B cell (primary cell): ENCODE results near the gene ST3GAL3. TPM values are rescaled to one million over a fixed set of nuclear protein-coding genes. Genes with fewer than 3 reads are reported as not detected.
"Not testable (repeated sequence)": the region's sequence is repeated elsewhere in the genome, so short reads cannot be mapped to it uniquely, and the experiment has no call there.

Experiments
- ATAC-seq: fragments of 200-7000 bp; cut with Tn5 transposase; one replicate; pipeline ENCODE4 v1.10.0; 2021; ENCODE audit warnings: low read depth, mild to moderate bottlenecking, moderate number of reproducible peaks, moderate library complexity
- CTCF ChIA-PET: fragments of 350-600 bp; sonication (Branson Sonifier 250); formaldehyde crosslinking; loops from one replicate; lab custom pipeline; 2021; ENCODE audit warnings: antibody characterized with exemption, inconsistent platforms; lab: Charles Lee
- POLR2A ChIA-PET: fragments of 350-600 bp; sonication (Branson Sonifier 250); formaldehyde crosslinking; loops from one replicate; lab custom pipeline; 2021; ENCODE audit warnings: antibody characterized with exemption; lab: Charles Lee
- DNase-seq: peaks from one replicate; pipeline ENCODE4 v3.0.0; 2013
- H2AFZ ChIP-seq: 2 replicates; pipeline ENCODE4 v1.6.1; 2012; ENCODE audit warnings: mild to moderate bottlenecking, low read depth, low read length; ENCODE audit not compliant: insufficient read depth, poor library complexity, severe bottlenecking
- H3K27ac ChIP-seq, 2 donors: 1 replicate in 1 of 2; 2 replicates in 1 of 2; pipeline ENCODE4 v1.5.1; 2012 to 2013; ENCODE audit warnings: low read length in 2 of 2, mild to moderate bottlenecking in 2 of 2, moderate library complexity in 1 of 2
- H3K27me3 ChIP-seq, 4 experiments: fragments of 200-600 bp in 1 of 4; sonication (generic) in 1 of 4; replicated peaks in 1 of 4; 1 replicate in 2 of 4; 2 replicates in 2 of 4; pipeline versions ENCODE4 v1.6.1 to v1.7.0; 2013 to 2016; ENCODE audit warnings: low read length in 3 of 4, mild to moderate bottlenecking in 2 of 4, mixed read lengths in 1 of 4, moderate library complexity in 1 of 4; ENCODE audit not compliant: insufficient read depth in 4 of 4, control insufficient read depth in 3 of 4; ENCODE audit errors: control extremely low read depth in 1 of 4
- H3K36me3 ChIP-seq, 2 experiments: replicated peaks in 1 of 2; 1 replicate in 1 of 2; 2 replicates in 1 of 2; pipeline versions ENCODE4 v1.6.1 to v1.7.1; 2013; ENCODE audit warnings: low read length in 1 of 2; ENCODE audit not compliant: insufficient read depth in 2 of 2, control insufficient read depth in 1 of 2; ENCODE audit errors: control extremely low read depth in 1 of 2, extremely low read depth in 1 of 2
- H3K4me1 ChIP-seq, 2 donors: fragments of 200-600 bp in 1 of 2; sonication (generic) in 1 of 2; 1 replicate in 1 of 2; 2 replicates in 1 of 2; pipeline versions ENCODE4 v1.5.1 to v1.6.1; 2013 to 2017; ENCODE audit warnings: low read length in 2 of 2; ENCODE audit not compliant: control insufficient read depth in 2 of 2, insufficient read depth in 2 of 2
- H3K4me2 ChIP-seq: replicated peaks from 2 replicates; pipeline ENCODE3; 2012; ENCODE audit warnings: mild to moderate bottlenecking, low read depth, low read length; ENCODE audit not compliant: poor library complexity, severe bottlenecking
- H3K4me3 ChIP-seq, 5 experiments: fragments of 200-600 bp in 1 of 5; sonication (generic) in 1 of 5; 1 replicate in 3 of 5; 2 replicates in 2 of 5; pipeline versions ENCODE4 v1.5.1 to v1.7.0; 2011 to 2016; ENCODE audit warnings: low read length in 4 of 5, mild to moderate bottlenecking in 4 of 5, low read depth in 2 of 5, control low read depth in 1 of 5, moderate library complexity in 1 of 5; ENCODE audit not compliant: insufficient read depth in 1 of 5; ENCODE audit errors: control extremely low read depth in 1 of 5, extremely low read depth in 1 of 5
- H3K79me2 ChIP-seq: fragments of 200-600 bp; sonication (generic); one replicate; pipeline ENCODE4 v1.6.0; 2016; ENCODE audit warnings: low read length; ENCODE audit not compliant: control insufficient read depth, insufficient read depth
- H3K9ac ChIP-seq: fragments of 200-600 bp; sonication (generic); 2 replicates; pipeline ENCODE4 v1.6.1; 2017; ENCODE audit warnings: mild to moderate bottlenecking, low read length, moderate library complexity
- H3K9me3 ChIP-seq, 3 donors: one replicate each; pipeline versions ENCODE4 v1.6.1 to v1.7.1; 2013; ENCODE audit warnings: low read length in 2 of 3; ENCODE audit not compliant: control insufficient read depth in 2 of 3, insufficient read depth in 1 of 3; ENCODE audit errors: control extremely low read depth in 1 of 3
- H4K20me1 ChIP-seq: 2 replicates; pipeline ENCODE4 v1.6.0; 2012; ENCODE audit warnings: mild to moderate bottlenecking, low read length; ENCODE audit not compliant: insufficient read depth, control insufficient read depth, poor library complexity, severe bottlenecking
- H3K27ac Mint-ChIP-seq: one replicate; pipeline ENCODE4 v1.8.0; 2021; ENCODE audit warnings: mixed read lengths
- H3K27me3 Mint-ChIP-seq: one replicate; pipeline ENCODE4 v1.8.0; 2021; ENCODE audit warnings: mixed read lengths
- H3K4me1 Mint-ChIP-seq: one replicate; pipeline ENCODE4 v1.8.0; 2021; ENCODE audit warnings: mixed read lengths
- H3K4me3 Mint-ChIP-seq: one replicate; pipeline ENCODE4 v1.8.0; 2021; ENCODE audit warnings: mixed read lengths
- H3K9me3 Mint-ChIP-seq: one replicate; pipeline ENCODE4 v1.8.0; 2022; ENCODE audit warnings: mixed read lengths; ENCODE audit not compliant: insufficient read depth
- EZH2 ChIP-seq: IDR thresholded peaks from 2 replicates; pipeline ENCODE4 v1.6.1; 2012; ENCODE audit warnings: borderline replicate concordance, low read depth, mild to moderate bottlenecking, moderate library complexity, low read length; ENCODE audit not compliant: insufficient read depth, poor library complexity, severe bottlenecking
- WGBS: methylation state at CpG from one replicate; pipeline ENCODE4 v1.1.5; 2013; ENCODE audit warnings: missing lambda C conversion rate; ENCODE audit not compliant: insufficient coverage; 5-methylcytosine and 5-hydroxymethylcytosine counted together
- intact Hi-C: fragments of 100-400 bp; cut with micrococcal nuclease; formaldehyde crosslinking; loops from one replicate; pipeline ENCODE4 v1.10.0; 2022
- polyA plus RNA-seq: library from polyadenylated mRNA; depleted of rRNA; stranded (reverse); fragments of >200 nt; gene quantifications from 2 replicates; pipeline ENCODE4 v1.2.3, GENCODE V29; 2012
- total RNA-seq, 2 donors: library from RNA; stranded (reverse); fragments of 120-200 nt in 1 of 2; gene quantifications; 1 replicate in 1 of 2; 2 replicates in 1 of 2; pipeline versions ENCODE4 v1.2.3 to v1.2.4, GENCODE V29; 2013 to 2022
- TF ChIP-seq, protein P1 (sequence below): fragments of 200-600 bp; IDR thresholded peaks from one replicate; pipeline ENCODE4 v1.8.0; 2022; ENCODE audit warnings: antibody characterized with exemption, mild to moderate bottlenecking

Gene ST3GAL3
- total and polyA plus RNA-seq, 2 donors (not counting 1 experiment from before 2014, with no cell fraction given), result 16.8 to 31.4 TPM

DNA sequence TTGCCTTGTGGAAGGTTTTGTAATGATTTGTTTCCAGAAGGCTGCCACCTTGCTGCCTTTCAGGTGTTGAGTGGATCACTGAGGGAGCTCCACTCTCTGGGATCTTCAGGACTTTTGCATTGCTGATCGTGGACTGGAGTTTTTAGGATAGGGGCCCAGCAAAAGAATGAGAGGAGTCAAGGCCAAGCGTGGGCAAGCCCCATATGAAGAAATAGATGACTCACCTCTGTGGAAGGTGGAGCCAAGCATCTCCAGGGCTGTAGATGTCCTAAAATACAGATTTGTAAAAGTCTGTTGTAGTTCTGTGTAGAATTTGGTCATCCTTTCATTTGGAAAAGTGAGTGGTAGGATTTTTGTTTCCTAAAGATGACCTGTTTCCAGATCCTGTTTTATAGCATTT is 67.0 kb downstream of the ST3GAL3 start:
- H3K9me3 Mint-ChIP-seq, result peaks cover 8% of the 10 kb centered on the region
- H3K4me2 ChIP-seq, result no peak overlapping the region
- TF ChIP-seq EZH2, result no peak
- TF ChIP-seq, protein P1, sequence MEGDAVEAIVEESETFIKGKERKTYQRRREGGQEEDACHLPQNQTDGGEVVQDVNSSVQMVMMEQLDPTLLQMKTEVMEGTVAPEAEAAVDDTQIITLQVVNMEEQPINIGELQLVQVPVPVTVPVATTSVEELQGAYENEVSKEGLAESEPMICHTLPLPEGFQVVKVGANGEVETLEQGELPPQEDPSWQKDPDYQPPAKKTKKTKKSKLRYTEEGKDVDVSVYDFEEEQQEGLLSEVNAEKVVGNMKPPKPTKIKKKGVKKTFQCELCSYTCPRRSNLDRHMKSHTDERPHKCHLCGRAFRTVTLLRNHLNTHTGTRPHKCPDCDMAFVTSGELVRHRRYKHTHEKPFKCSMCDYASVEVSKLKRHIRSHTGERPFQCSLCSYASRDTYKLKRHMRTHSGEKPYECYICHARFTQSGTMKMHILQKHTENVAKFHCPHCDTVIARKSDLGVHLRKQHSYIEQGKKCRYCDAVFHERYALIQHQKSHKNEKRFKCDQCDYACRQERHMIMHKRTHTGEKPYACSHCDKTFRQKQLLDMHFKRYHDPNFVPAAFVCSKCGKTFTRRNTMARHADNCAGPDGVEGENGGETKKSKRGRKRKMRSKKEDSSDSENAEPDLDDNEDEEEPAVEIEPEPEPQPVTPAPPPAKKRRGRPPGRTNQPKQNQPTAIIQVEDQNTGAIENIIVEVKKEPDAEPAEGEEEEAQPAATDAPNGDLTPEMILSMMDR, result no peak
- DNase-seq (no peak), ATAC-seq (no peak)
- no peak overlapping the region for H2AFZ ChIP-seq
- H3K4me1 Mint-ChIP-seq, result no peaks in the 10 kb centered on the region
- ChIA-PET CTCF (no interaction called here), POLR2A (no interaction called here)
- no peak overlapping the region for H3K4me3 ChIP-seq
- no peak overlapping the region for H3K27ac Mint-ChIP-seq
- no peak overlapping the region for H3K27ac ChIP-seq
- no peaks in the 10 kb centered on the region for H3K4me1 ChIP-seq
- H3K4me3 Mint-ChIP-seq, result no peak overlapping the region
- peaks cover 0 to 5% (median 2%) of the 10 kb centered on the region in 3 donors for H3K9me3 ChIP-seq
- H3K27me3 Mint-ChIP-seq, result no peaks in the 10 kb centered on the region
- H3K27me3 ChIP-seq, result no peaks in the 10 kb centered on the region
- 88% methylated on average over 2 of the region's 2 CpGs for WGBS
- intact Hi-C loops, result no loop called here
- no peaks in the 10 kb centered on the region for H3K36me3 ChIP-seq
- H4K20me1 ChIP-seq, result no peaks in the 10 kb centered on the region
- H3K9ac ChIP-seq, result no peak overlapping the region
- H3K79me2 ChIP-seq, result no peaks in the 10 kb centered on the region

DNA sequence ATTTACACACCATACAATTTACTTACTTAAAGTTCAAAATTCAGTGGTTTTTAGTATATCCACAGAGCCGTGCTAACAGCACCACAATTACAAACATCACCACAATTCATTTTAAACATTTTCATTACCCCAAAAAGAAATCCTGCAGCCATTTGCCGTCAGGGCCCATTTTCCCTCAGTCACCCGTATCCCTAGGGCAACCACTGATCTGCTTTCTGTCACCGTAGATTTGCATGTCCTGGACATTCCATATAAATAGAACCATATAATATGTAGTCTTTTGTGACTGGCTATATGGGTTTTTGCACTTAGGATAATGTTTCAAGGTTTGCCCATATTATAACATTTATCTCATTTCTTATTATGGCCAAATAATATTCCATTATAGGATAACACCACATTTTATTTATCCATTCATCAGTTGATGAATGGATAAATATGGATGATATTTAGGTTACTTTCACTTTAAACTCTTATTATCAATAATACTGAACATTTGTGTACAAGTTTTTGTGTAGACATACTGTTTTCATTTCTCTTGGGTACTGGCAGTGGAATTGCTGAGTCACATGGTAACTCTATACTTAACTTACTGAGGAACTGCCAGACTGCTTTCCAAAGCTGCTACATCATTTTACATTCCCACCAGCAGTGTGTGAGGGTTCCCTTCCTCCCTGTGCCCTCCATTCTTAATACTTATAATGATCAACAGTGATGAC is 68.9 kb downstream of the ST3GAL3 start:
- H3K4me3 Mint-ChIP-seq, result no peak overlapping the region
- Histone ChIP-seq H3K79me2 (no peaks in the 10 kb centered on the region), H3K36me3 (no peaks in the 10 kb centered on the region), H4K20me1 (no peaks in the 10 kb centered on the region), H3K9ac (no peak overlapping the region), H3K27me3 (no peaks in the 10 kb centered on the region), H3K4me3 (no peak overlapping the region), H3K4me1 (no peaks in the 10 kb centered on the region), H3K27ac (no peak overlapping the region), H2AFZ (no peak overlapping the region), H3K4me2 (no peak overlapping the region), H3K9me3 (peaks cover 0 to 13% (median 5%) of the 10 kb centered on the region in 3 donors)
- DNase-seq, result no peak
- ChIA-PET POLR2A (no interaction called here), CTCF (no interaction called here)
- H3K27ac Mint-ChIP-seq, result no peak overlapping the region
- intact Hi-C loops, result no loop called here
- TF ChIP-seq EZH2, result no peak
- TF ChIP-seq, protein P1, result no peak
- WGBS, result 100% methylated on average over 1 of the region's 4 CpGs
- no peaks in the 10 kb centered on the region for H3K4me1 Mint-ChIP-seq
- no peak for ATAC-seq
- peaks cover 21% of the 10 kb centered on the region for H3K9me3 Mint-ChIP-seq
- no peaks in the 10 kb centered on the region for H3K27me3 Mint-ChIP-seq

DNA sequence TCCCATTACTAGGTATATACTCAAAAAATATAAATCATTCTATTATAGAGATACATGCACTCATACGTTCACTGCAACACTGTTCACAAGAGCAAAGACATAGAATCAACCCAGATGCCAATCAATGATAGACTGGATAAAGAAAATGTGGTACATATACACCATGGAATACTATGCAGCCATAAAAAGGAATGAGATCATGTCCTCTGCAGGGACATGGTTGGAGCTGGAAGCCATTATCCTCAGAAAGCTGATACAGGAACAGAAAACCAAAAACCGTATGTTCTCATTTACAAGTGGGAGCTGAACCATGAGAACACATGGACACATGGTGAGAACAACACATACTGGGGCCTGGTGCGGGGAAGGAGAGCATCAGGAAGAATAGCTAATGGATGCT is 70.6 kb downstream of the ST3GAL3 start:
- H3K27me3 Mint-ChIP-seq, H3K27me3 ChIP-seq, H3K27ac ChIP-seq, ATAC-seq, H3K4me3 ChIP-seq, H3K79me2 ChIP-seq, H3K27ac Mint-ChIP-seq, H4K20me1 ChIP-seq, H2AFZ ChIP-seq, H3K4me3 Mint-ChIP-seq, H3K4me1 ChIP-seq, POLR2A ChIA-PET, H3K9ac ChIP-seq, intact Hi-C loops, H3K4me1 Mint-ChIP-seq, DNase-seq, H3K36me3 ChIP-seq, H3K4me2 ChIP-seq: not testable (repeated sequence)
- H3K9me3 Mint-ChIP-seq, result peaks cover 21% of the 10 kb centered on the region
- peaks cover 0 to 13% (median 5%) of the 10 kb centered on the region in 3 donors for H3K9me3 ChIP-seq
- 100% methylated on average over 1 of the region's 3 CpGs for WGBS
- CTCF ChIA-PET, result interaction anchor here (1.2 kb wide), 1 partner anchor 12 kb away, joined by 3 read pairs; no protein-coding TSS in a partner anchor
